Measurements from ENCODE around the gene LRRC46. TPM values are rescaled to one million over a fixed set of nuclear protein-coding genes. Genes with fewer than 3 reads are reported as not detected.
A peak's percentile ranks its signal among the peaks of the same experiment; 100 is the strongest.

LRRC46 gene
- total RNA-seq, 1 experiment from 2014 or later, result 0.39 TPM

GRCh38 chr17:47847341-47848197 lies 16.1 kb downstream of the LRRC46 start (continued):
- TF ChIP-seq USF1 (CRISPR knock-in tag; IDR thresholded peaks at IDR 0.05) (peak; percentile 81; the same call in 1 of the 2 replicates), HMGA2 (CRISPR knock-in tag; IDR thresholded peaks at IDR 0.05) (no peak), ZNF423 (CRISPR knock-in tag; IDR thresholded peaks at IDR 0.05) (no peak), TP53 (CRISPR knock-in tag; IDR thresholded peaks at IDR 0.05) (peak; percentile 87), PREB (CRISPR knock-in tag; IDR thresholded peaks at IDR 0.05; ENCODE audit: borderline replicate concordance) (no peak), E2F1 (CRISPR knock-in tag; IDR thresholded peaks at IDR 0.05) (0 out of 2 replicates have a peak, but pooled peaks have one; percentile 51), IRF2 (CRISPR knock-in tag; IDR thresholded peaks at IDR 0.05; ENCODE audit: borderline replicate concordance, low read depth) (no peak), AFF4 (CRISPR knock-in tag; IDR thresholded peaks at IDR 0.05; ENCODE audit: borderline replicate concordance) (no peak), ZNF317 (CRISPR knock-in tag; IDR thresholded peaks at IDR 0.05; ENCODE audit: borderline replicate concordance, low read depth) (peak; percentile 66), AR (CRISPR knock-in tag; IDR thresholded peaks at IDR 0.05) (no peak), CTCF (IDR thresholded peaks at IDR 0.05) (peak; percentile 75), CREB1 (CRISPR knock-in tag; IDR thresholded peaks at IDR 0.05) (peak; percentile 86), RELA (CRISPR knock-in tag; IDR thresholded peaks at IDR 0.05; ENCODE audit: borderline replicate concordance) (peak; percentile 94), ZNF281 (CRISPR knock-in tag; IDR thresholded peaks at IDR 0.05) (no peak), JUN (CRISPR knock-in tag; IDR thresholded peaks at IDR 0.05) (peak; percentile 77; the same call in 1 of the 2 replicates)
